Smooth muscle cell of the coronary artery (primary cell): ENCODE measurements around the gene CTIF. TPM values are rescaled to one million over a fixed set of nuclear protein-coding genes. Genes with fewer than 3 reads are reported as not detected.

ENCODE experiments used
- total RNA-seq: library from RNA; depleted of rRNA; stranded (reverse); fragments of >200 nt; gene quantifications from 2 replicates; pipeline ENCODE4 v1.2.3, GENCODE V29; 2014; ENCODE audit warnings: low replicate concordance

Gene CTIF
- total RNA-seq = 20.6 and 36.8 TPM in 2 replicates

GRCh38 chr18:48538531-48539405 is at the start of gene CTIF:
CTIF (plus strand) TSS chr18:48539031; CDS start chr18:48619566, 80,535 bp downstream.

Other genes starting within 250 kb of the CTIF start
- 4.7 TPM in 1 of 2 replicates, not detected in the other for gene ZBTB7C, start 129.6 kb upstream of the CTIF start, total RNA-seq